HepG2 (cell line): ENCODE data around the gene MMAA. TPM values are rescaled to one million over a fixed set of nuclear protein-coding genes. Genes with fewer than 3 reads are reported as not detected.

Source experiments
- AHR ChIP-seq: IDR thresholded peaks from 2 replicates; pipeline ENCODE4 v1.6.1; 2018; ENCODE audit warnings: missing genetic modification reagents, missing compliant biosample characterization
- CREB1 ChIP-seq, 2 experiments: fragments of 450-650 bp in 1 of 2; IDR thresholded peaks; 2 replicates each; pipeline ENCODE4 v1.6.1; 2016 to 2017; ENCODE audit warnings: control low read depth in 1 of 2, mild to moderate bottlenecking in 1 of 2, missing compliant biosample characterization in 1 of 2, missing genetic modification characterization in 1 of 2
- MEIS2 ChIP-seq: sonication (generic); formaldehyde crosslinking; IDR thresholded peaks from 2 replicates; pipeline ENCODE4 v1.9.0; 2021; ENCODE audit warnings: mild to moderate bottlenecking, missing genetic modification reagents
- MXI1 ChIP-seq: IDR thresholded peaks from 3 replicates; pipeline ENCODE4 v1.6.1; 2012; ENCODE audit warnings: low read depth, low read length, inconsistent platforms, borderline replicate concordance
- NCOA5 ChIP-seq: sonication (generic); formaldehyde crosslinking; IDR thresholded peaks from 2 replicates; pipeline ENCODE4 v1.4.0; 2020; ENCODE audit warnings: missing genetic modification reagents
- RXRA ChIP-seq: sonication (generic); formaldehyde crosslinking; IDR thresholded peaks from 2 replicates; pipeline ENCODE4 v1.5.1; 2020; ENCODE audit warnings: missing genetic modification reagents
- RXRB ChIP-seq: IDR thresholded peaks from 2 replicates; pipeline ENCODE4 v1.6.1; 2016; ENCODE audit warnings: borderline replicate concordance, missing genetic modification reagents, missing compliant biosample characterization
- ZBTB8A ChIP-seq: sonication (generic); formaldehyde crosslinking; IDR thresholded peaks from 2 replicates; pipeline ENCODE4 v1.4.0; 2020; ENCODE audit warnings: mild to moderate bottlenecking, low read depth, missing genetic modification reagents, borderline replicate concordance
- ZFP62 ChIP-seq: sonication (generic); formaldehyde crosslinking; IDR thresholded peaks from 2 replicates; pipeline ENCODE4 v1.4.0; 2020; ENCODE audit warnings: missing genetic modification reagents
- ZFX ChIP-seq: sonication (generic); formaldehyde crosslinking; IDR thresholded peaks from 2 replicates; pipeline ENCODE4 v1.4.0; 2020; ENCODE audit warnings: mild to moderate bottlenecking, low read depth, missing genetic modification reagents, moderate library complexity
- ZNF20 ChIP-seq: sonication (generic); formaldehyde crosslinking; IDR thresholded peaks from 2 replicates; pipeline ENCODE4 v1.4.0; 2020; ENCODE audit warnings: mild to moderate bottlenecking, moderate library complexity, missing genetic modification reagents
- ZNF883 ChIP-seq: sonication (generic); formaldehyde crosslinking; IDR thresholded peaks from 2 replicates; pipeline ENCODE4 v1.5.1; 2020; ENCODE audit warnings: mild to moderate bottlenecking, missing genetic modification reagents; ENCODE audit errors: not compliant biosample characterization
- polyA plus RNA-seq, 8 experiments: library from polyadenylated mRNA; depleted of rRNA in 3 of 8; stranded (reverse) in 7 of 8; unstranded in 1 of 8; fragments of >200 nt; fragmentation: Illumina TruSeq in 4 of 8; extraction: Trizol in 4 of 8; gene quantifications; 2 replicates each; pipeline versions ENCODE4 v1.2.1 to v1.2.3, GENCODE V29; 2011 to 2016; ENCODE audit warnings: low read depth in 4 of 8, missing spikeins in 1 of 8, mixed read lengths in 1 of 8; ENCODE audit not compliant: insufficient read depth in 1 of 8
- total RNA-seq, 5 experiments: library from RNA; depleted of rRNA; stranded (reverse); fragments of >200 nt; fragmentation: Illumina TruSeq; extraction: Trizol; gene quantifications; 2 replicates each; pipeline ENCODE4 v1.2.3, GENCODE V29; 2016; ENCODE audit warnings: low read depth in 1 of 5
- TF ChIP-seq, protein P1 (sequence below): sonication (generic); formaldehyde crosslinking; IDR thresholded peaks from 2 replicates; pipeline ENCODE4 v1.4.0; 2020; ENCODE audit warnings: low read depth, mild to moderate bottlenecking, missing genetic modification reagents
- TF ChIP-seq, protein P2 (sequence below): sonication (generic); formaldehyde crosslinking; IDR thresholded peaks from 2 replicates; pipeline ENCODE4 v1.4.0; 2020; ENCODE audit warnings: mild to moderate bottlenecking, low read depth, missing genetic modification reagents
- TF ChIP-seq, protein P3 (sequence below): sonication (generic); formaldehyde crosslinking; IDR thresholded peaks from 2 replicates; pipeline ENCODE4 v1.5.0; 2020; ENCODE audit warnings: mild to moderate bottlenecking, low read depth, missing genetic modification reagents, borderline replicate concordance
- TF ChIP-seq, protein P4 (sequence below): IDR thresholded peaks from 2 replicates; pipeline ENCODE4 v1.6.1; 2016; ENCODE audit warnings: missing compliant biosample characterization, missing genetic modification reagents, borderline replicate concordance
- TF ChIP-seq, protein P5 (sequence below), 2 experiments: sonication (generic) in 1 of 2; formaldehyde crosslinking in 1 of 2; IDR thresholded peaks; 2 replicates each; pipeline versions ENCODE4 v1.5.1 to v1.6.1; 2011 to 2020; ENCODE audit warnings: borderline replicate concordance in 1 of 2, low read depth in 1 of 2, low read length in 1 of 2, mild to moderate bottlenecking in 1 of 2, missing genetic modification reagents in 1 of 2, moderate library complexity in 1 of 2
- TF ChIP-seq, protein P6 (sequence below): sonication (generic); formaldehyde crosslinking; IDR thresholded peaks from 2 replicates; pipeline ENCODE4 v1.4.0; 2020; ENCODE audit warnings: missing genetic modification reagents, mild to moderate bottlenecking, borderline replicate concordance

Gene MMAA
- total and polyA plus RNA-seq, 2 of the 13 experiments (the other 11 are each of a cell fraction or from before 2014, with no cell fraction given): 1.3 to 2.8 TPM

DNA sequence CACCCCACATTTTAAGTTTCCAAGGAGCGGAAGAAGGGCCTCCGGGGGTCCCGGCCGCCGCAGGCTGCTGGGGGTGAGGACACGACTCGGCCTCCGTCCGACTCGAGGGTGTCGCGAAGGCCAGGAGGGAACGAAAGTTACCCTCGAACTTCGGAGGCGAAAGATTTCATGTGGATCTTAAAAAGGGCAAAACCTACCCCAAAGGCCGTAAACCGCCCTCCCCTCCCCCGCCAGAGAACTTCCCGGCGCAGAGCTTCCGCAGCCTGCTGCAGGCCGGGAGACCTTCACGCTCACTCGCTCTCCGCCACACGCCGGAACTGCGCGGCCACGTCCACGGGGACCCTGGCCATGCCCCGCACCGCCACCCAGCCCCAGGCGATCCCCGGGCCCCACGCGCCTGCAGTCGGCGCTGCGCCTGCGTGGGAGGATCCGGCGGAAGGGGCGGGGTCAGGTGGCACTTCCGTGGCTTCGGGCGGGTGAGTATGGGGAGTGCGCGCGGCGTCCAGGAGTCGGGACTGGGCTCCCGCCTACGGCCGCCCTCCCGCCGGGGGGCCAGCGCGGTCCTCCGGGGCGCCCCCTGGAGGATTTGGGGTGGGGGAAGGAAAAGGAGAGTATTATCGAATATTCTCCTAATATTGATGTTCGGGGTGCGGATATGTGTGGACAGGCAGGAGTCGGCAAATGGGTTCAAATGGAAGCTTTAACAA, at the start of gene MMAA (continued):
- TF ChIP-seq ZNF883 (CRISPR knock-in tag) (peak; percentile 92), RXRB (CRISPR knock-in tag) (peak; percentile 54; the same call in 1 of the 2 replicates), ZNF20 (CRISPR knock-in tag) (peak; percentile 63; the same call in 1 of the 2 replicates), NCOA5 (CRISPR knock-in tag) (no peak), AHR (CRISPR knock-in tag) (peak; percentile 94; the same call in 1 of the 2 replicates), ZBTB8A (CRISPR knock-in tag) (no peak), RXRA (CRISPR knock-in tag) (peak; percentile 78; the same call in 1 of the 2 replicates), ZFX (CRISPR knock-in tag) (peak; percentile 96), MEIS2 (no peak), ZFP62 (CRISPR knock-in tag) (no peak), MXI1 (peak; percentile 80; the same call in 2 of the 3 replicates), CREB1 (IDR thresholded peaks at IDR 0.05) (no peak), CREB1 (CRISPR knock-in tag; IDR thresholded peaks at IDR 0.05) (no peak)
- TF ChIP-seq, protein P1, sequence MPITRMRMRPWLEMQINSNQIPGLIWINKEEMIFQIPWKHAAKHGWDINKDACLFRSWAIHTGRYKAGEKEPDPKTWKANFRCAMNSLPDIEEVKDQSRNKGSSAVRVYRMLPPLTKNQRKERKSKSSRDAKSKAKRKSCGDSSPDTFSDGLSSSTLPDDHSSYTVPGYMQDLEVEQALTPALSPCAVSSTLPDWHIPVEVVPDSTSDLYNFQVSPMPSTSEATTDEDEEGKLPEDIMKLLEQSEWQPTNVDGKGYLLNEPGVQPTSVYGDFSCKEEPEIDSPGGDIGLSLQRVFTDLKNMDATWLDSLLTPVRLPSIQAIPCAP (CRISPR knock-in tag): no peak
- TF ChIP-seq, protein P2, sequence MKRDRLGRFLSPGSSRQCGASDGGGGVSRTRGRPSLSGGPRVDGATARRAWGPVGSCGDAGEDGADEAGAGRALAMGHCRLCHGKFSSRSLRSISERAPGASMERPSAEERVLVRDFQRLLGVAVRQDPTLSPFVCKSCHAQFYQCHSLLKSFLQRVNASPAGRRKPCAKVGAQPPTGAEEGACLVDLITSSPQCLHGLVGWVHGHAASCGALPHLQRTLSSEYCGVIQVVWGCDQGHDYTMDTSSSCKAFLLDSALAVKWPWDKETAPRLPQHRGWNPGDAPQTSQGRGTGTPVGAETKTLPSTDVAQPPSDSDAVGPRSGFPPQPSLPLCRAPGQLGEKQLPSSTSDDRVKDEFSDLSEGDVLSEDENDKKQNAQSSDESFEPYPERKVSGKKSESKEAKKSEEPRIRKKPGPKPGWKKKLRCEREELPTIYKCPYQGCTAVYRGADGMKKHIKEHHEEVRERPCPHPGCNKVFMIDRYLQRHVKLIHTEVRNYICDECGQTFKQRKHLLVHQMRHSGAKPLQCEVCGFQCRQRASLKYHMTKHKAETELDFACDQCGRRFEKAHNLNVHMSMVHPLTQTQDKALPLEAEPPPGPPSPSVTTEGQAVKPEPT (CRISPR knock-in tag): peak; percentile 81; the same call in 1 of the 2 replicates
- TF ChIP-seq, protein P3, sequence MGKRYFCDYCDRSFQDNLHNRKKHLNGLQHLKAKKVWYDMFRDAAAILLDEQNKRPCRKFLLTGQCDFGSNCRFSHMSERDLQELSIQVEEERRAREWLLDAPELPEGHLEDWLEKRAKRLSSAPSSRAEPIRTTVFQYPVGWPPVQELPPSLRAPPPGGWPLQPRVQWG (CRISPR knock-in tag): no peak
- TF ChIP-seq, protein P4, sequence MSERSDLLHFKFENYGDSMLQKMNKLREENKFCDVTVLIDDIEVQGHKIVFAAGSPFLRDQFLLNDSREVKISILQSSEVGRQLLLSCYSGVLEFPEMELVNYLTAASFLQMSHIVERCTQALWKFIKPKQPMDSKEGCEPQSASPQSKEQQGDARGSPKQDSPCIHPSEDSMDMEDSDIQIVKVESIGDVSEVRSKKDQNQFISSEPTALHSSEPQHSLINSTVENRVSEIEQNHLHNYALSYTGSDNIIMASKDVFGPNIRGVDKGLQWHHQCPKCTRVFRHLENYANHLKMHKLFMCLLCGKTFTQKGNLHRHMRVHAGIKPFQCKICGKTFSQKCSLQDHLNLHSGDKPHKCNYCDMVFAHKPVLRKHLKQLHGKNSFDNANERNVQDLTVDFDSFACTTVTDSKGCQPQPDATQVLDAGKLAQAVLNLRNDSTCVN (CRISPR knock-in tag): no peak; the same call in 1 of the 2 replicates
- TF ChIP-seq, protein P5, sequence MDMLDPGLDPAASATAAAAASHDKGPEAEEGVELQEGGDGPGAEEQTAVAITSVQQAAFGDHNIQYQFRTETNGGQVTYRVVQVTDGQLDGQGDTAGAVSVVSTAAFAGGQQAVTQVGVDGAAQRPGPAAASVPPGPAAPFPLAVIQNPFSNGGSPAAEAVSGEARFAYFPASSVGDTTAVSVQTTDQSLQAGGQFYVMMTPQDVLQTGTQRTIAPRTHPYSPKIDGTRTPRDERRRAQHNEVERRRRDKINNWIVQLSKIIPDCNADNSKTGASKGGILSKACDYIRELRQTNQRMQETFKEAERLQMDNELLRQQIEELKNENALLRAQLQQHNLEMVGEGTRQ (IDR thresholded peaks at IDR 0.05; ENCODE audit: low read depth, low read length): no peak
- TF ChIP-seq, protein P5 (CRISPR knock-in tag; IDR thresholded peaks at IDR 0.05; ENCODE audit: borderline replicate concordance): peak; percentile 73; the same call in 1 of the 2 replicates
- TF ChIP-seq, protein P6, sequence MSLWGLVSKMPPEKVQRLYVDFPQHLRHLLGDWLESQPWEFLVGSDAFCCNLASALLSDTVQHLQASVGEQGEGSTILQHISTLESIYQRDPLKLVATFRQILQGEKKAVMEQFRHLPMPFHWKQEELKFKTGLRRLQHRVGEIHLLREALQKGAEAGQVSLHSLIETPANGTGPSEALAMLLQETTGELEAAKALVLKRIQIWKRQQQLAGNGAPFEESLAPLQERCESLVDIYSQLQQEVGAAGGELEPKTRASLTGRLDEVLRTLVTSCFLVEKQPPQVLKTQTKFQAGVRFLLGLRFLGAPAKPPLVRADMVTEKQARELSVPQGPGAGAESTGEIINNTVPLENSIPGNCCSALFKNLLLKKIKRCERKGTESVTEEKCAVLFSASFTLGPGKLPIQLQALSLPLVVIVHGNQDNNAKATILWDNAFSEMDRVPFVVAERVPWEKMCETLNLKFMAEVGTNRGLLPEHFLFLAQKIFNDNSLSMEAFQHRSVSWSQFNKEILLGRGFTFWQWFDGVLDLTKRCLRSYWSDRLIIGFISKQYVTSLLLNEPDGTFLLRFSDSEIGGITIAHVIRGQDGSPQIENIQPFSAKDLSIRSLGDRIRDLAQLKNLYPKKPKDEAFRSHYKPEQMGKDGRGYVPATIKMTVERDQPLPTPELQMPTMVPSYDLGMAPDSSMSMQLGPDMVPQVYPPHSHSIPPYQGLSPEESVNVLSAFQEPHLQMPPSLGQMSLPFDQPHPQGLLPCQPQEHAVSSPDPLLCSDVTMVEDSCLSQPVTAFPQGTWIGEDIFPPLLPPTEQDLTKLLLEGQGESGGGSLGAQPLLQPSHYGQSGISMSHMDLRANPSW: 0 out of 2 replicates have a peak, but pooled peaks have one; percentile 59
